Measurements from ENCODE around the gene MED27. TPM values are rescaled to one million over a fixed set of nuclear protein-coding genes. Genes with fewer than 3 reads are reported as not detected.
A peak's percentile ranks its signal among the peaks of the same experiment; 100 is the strongest.

The MED27 gene
- total and polyA plus RNA-seq, 9 of the 15 experiments (the other 6 are each of a cell fraction or from before 2014, with no cell fraction given): 24.4 to 91.0 (median 36.1) TPM

- no peak overlapping the region for H2AFZ ChIP-seq (ENCODE audit: low read depth, low read length)
- no peaks in the 10 kb centered on the region for H3K79me2 ChIP-seq (ENCODE audit: control insufficient read depth, insufficient read depth, low read length)
- DNase-seq (ENCODE audit: extremely low read depth in 1 of 4, low spot score in 3 of 4): no peak
- H3K27me3 ChIP-seq (ENCODE audit: control insufficient read depth in 2 of 2, insufficient read depth in 2 of 2, low read length in 2 of 2): peaks cover 50 to 84% of the 10 kb centered on the region in 2 experiments
- in situ Hi-C loops (cut with MboI) (no loop called here), intact Hi-C loops (cut with micrococcal nuclease) (no loop called here)
- H3K36me3 ChIP-seq (ENCODE audit: control insufficient read depth, insufficient read depth, low read length): no peaks in the 10 kb centered on the region
- peaks cover 12 to 14% of the 10 kb centered on the region in 2 experiments for H3K4me1 ChIP-seq (replicated peaks in 1 of 2; ENCODE audit: control insufficient read depth in 2 of 2, insufficient read depth in 2 of 2, low read length in 2 of 2)
- TF ChIP-seq FOXA1 (IDR thresholded peaks at IDR 0.05; ENCODE audit: borderline replicate concordance): no peak
- TF ChIP-seq USF2 (CRISPR knock-in tag; IDR thresholded peaks at IDR 0.05): 0 out of 2 replicates have a peak, but pooled peaks have one; percentile 13
- no peaks in the 10 kb centered on the region for H3K9me1 ChIP-seq (ENCODE audit: control insufficient read depth, insufficient read depth, low read length)
- H4K20me1 ChIP-seq (replicated peaks; ENCODE audit: control insufficient read depth, insufficient read depth, low read length): peaks cover 4% of the 10 kb centered on the region; the same call in 1 of the 2 replicates
- POLR2A ChIA-PET: no interaction called here
- 8% methylated on average over 31 of the region's 33 CpGs for WGBS (ENCODE audit: insufficient coverage, low coverage, missing lambda C conversion rate)
- H3K27ac ChIP-seq (ENCODE audit: extremely low read depth, low read depth, low read length): no peak overlapping the region
- CTCF ChIA-PET (ENCODE audit: low intra/inter-chr PET ratio): no interaction called here
- H3K4me3 ChIP-seq: no peak overlapping the region
- FAIRE-seq: no peak
- H3K4me2 ChIP-seq (ENCODE audit: insufficient read depth, low read length): no peak overlapping the region
- ATAC-seq: no peak
- no peaks in the 10 kb centered on the region for H3K9me3 ChIP-seq (replicated peaks; ENCODE audit: control insufficient read depth, insufficient read depth, low read depth, low read length)
- H3K9ac ChIP-seq (ENCODE audit: insufficient read depth in 1 of 2, low read depth in 2 of 2, low read length in 2 of 2): peak overlapping the region in 1 of 2 experiments; percentile 35; a peak in 1 of 4 replicates
- BruUV-seq (replicated peaks): no TSS peak
Measured at GRCh38 chr9:131843989-131844744, 235.5 kb downstream of the MED27 start.

- DNase-seq (ENCODE audit: extremely low read depth in 1 of 4, low spot score in 3 of 4): no peak
- ChIA-PET CTCF (ENCODE audit: low intra/inter-chr PET ratio) (no interaction called here), POLR2A (interaction anchor here (1.3 kb wide), 1 partner anchor 10 kb away, joined by 4 read pairs; no protein-coding TSS in a partner anchor)
- Histone ChIP-seq H3K4me2 (ENCODE audit: insufficient read depth, low read length) (no peak overlapping the region), H3K9ac (ENCODE audit: insufficient read depth in 1 of 2, low read depth in 2 of 2, low read length in 2 of 2) (no peak overlapping the region), H3K4me3 (no peak overlapping the region), H3K4me1 (replicated peaks in 1 of 2; ENCODE audit: control insufficient read depth in 2 of 2, insufficient read depth in 2 of 2, low read length in 2 of 2) (peaks cover 13 to 25% of the 10 kb centered on the region in 2 experiments), H3K27ac (ENCODE audit: extremely low read depth, low read depth, low read length) (no peak overlapping the region), H4K20me1 (replicated peaks; ENCODE audit: control insufficient read depth, insufficient read depth, low read length) (peaks cover 4% of the 10 kb centered on the region; the same call in 1 of the 2 replicates), H3K79me2 (ENCODE audit: control insufficient read depth, insufficient read depth, low read length) (no peaks in the 10 kb centered on the region), H3K9me3 (replicated peaks; ENCODE audit: control insufficient read depth, insufficient read depth, low read depth, low read length) (no peaks in the 10 kb centered on the region), H3K36me3 (ENCODE audit: control insufficient read depth, insufficient read depth, low read length) (no peaks in the 10 kb centered on the region), H2AFZ (ENCODE audit: low read depth, low read length) (no peak overlapping the region), H3K27me3 (ENCODE audit: control insufficient read depth in 2 of 2, insufficient read depth in 2 of 2, low read length in 2 of 2) (peaks cover 46 to 74% of the 10 kb centered on the region in 2 experiments), H3K9me1 (ENCODE audit: control insufficient read depth, insufficient read depth, low read length) (no peaks in the 10 kb centered on the region)
- no peak for FAIRE-seq
- in situ Hi-C loops (cut with MboI) (no loop called here), intact Hi-C loops (cut with micrococcal nuclease) (no loop called here)
- 8% methylated on average over 30 of the region's 30 CpGs for WGBS (ENCODE audit: insufficient coverage, low coverage, missing lambda C conversion rate)
- TF ChIP-seq ZNF696 (CRISPR knock-in tag; conservative IDR thresholded peaks at IDR 0.05) (no peak), ATF3 (IDR thresholded peaks at IDR 0.05) (peak; percentile 13; the same call in 1 of the 2 replicates), ATF3 (CRISPR knock-in tag; conservative IDR thresholded peaks at IDR 0.05) (no peak), POLR2A (conservative IDR thresholded peaks at IDR 0.05) (no peak)
- ATAC-seq: no peak
- BruUV-seq (replicated peaks): no TSS peak
Measured at GRCh38 chr9:131841765-131842318, 237.8 kb downstream of the MED27 start.

Data from K562 (cell line).